ENCODE measurements around the gene CAMK4. TPM values are rescaled to one million over a fixed set of nuclear protein-coding genes. Genes with fewer than 3 reads are reported as not detected.

CAMK4 gene
- total and polyA plus RNA-seq, 8 donors, result 1.0 to 18.3 (median 14.8) TPM

DNA sequence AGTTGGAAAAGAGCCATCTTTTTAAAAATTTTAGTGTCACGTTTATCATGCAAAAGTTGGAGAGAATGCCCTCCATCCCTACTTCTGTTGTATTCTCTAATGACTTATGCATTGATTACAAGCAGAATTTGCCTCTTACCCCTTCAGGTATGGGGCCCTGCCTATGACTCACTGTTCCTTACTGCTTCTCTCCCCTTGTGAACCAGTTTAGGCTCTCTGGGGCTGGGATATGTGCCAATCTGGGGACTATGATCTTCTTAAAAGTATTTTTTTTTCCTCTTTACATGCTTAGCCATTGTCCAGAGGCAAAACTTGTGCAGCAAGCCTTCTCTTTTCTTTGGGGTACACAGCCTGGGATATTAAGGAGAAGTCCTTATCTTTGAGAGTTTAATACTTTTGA is 37.4 kb downstream of the CAMK4 start:
- Histone ChIP-seq H3K27me3 (no peaks in the 10 kb centered on the region), H3K9me3 (no peaks in the 10 kb centered on the region), H3K4me3 (no peak overlapping the region), H3K36me3 (no peaks in the 10 kb centered on the region), H3K4me1 (no peaks in the 10 kb centered on the region), H3K27ac (no peak overlapping the region)
- ATAC-seq (no peak), DNase-seq (no peak)
- intact Hi-C loops (cut with DNase I), result no loop called here
- TF ChIP-seq, protein P1, sequence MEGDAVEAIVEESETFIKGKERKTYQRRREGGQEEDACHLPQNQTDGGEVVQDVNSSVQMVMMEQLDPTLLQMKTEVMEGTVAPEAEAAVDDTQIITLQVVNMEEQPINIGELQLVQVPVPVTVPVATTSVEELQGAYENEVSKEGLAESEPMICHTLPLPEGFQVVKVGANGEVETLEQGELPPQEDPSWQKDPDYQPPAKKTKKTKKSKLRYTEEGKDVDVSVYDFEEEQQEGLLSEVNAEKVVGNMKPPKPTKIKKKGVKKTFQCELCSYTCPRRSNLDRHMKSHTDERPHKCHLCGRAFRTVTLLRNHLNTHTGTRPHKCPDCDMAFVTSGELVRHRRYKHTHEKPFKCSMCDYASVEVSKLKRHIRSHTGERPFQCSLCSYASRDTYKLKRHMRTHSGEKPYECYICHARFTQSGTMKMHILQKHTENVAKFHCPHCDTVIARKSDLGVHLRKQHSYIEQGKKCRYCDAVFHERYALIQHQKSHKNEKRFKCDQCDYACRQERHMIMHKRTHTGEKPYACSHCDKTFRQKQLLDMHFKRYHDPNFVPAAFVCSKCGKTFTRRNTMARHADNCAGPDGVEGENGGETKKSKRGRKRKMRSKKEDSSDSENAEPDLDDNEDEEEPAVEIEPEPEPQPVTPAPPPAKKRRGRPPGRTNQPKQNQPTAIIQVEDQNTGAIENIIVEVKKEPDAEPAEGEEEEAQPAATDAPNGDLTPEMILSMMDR (IDR thresholded peaks at IDR 0.05), result no peak

DNA sequence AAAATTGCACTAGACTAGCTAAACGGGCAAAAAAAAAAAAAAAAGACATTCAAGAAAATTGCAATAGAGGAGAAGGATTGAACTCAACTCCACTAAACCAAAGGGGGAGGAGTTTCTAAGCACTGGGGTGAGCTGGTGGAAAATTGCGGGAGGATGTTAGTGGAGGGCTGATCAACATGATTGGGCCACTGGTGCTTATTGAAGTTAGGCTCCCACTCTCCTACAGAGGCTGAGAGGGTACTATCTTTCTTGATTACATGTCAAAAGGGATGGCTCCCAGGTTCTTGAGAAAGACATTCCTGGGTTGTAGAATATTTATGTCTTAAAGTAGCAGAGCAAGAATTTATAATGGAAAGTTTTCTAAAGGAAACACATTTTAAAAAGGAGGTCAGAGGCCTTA is 38.0 kb downstream of the CAMK4 start:
- Histone ChIP-seq H3K4me3 (no peak overlapping the region), H3K4me1 (no peaks in the 10 kb centered on the region), H3K36me3 (no peaks in the 10 kb centered on the region), H3K27me3 (no peaks in the 10 kb centered on the region), H3K9me3 (no peaks in the 10 kb centered on the region), H3K27ac (no peak overlapping the region)
- DNase-seq (no peak), ATAC-seq (no peak)
- TF ChIP-seq, protein P1 (IDR thresholded peaks at IDR 0.05), result no peak
- intact Hi-C loops (cut with DNase I), result no loop called here

DNA sequence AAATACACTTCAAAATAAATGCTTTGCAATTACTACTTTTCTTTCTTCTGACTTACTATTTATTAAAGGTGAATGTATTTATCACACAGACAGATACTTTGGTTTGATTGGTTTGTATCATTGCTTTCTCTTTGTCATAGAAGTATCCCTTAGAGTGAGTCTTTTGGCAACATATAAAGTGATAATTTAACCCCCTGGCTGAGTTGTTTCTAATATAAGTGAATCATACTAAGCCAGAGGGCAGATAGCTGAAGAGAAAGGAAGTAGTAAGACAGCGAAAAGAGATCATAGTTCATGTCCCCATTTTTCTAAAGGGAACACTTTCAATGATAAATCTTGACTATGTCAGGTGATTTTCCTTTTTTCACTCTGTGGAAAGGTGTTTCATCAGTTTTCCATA is 38.6 kb downstream of the CAMK4 start:
- H3K27me3 ChIP-seq, result no peaks in the 10 kb centered on the region
- TF ChIP-seq, protein P1 (IDR thresholded peaks at IDR 0.05), result no peak
- DNase-seq (no peak), ATAC-seq (no peak)
- no peak overlapping the region for H3K4me3 ChIP-seq
- H3K4me1 ChIP-seq, result no peaks in the 10 kb centered on the region
- no peaks in the 10 kb centered on the region for H3K36me3 ChIP-seq
- intact Hi-C loops (cut with DNase I), result no loop called here
- H3K27ac ChIP-seq, result no peak overlapping the region
- no peaks in the 10 kb centered on the region for H3K9me3 ChIP-seq

DNA sequence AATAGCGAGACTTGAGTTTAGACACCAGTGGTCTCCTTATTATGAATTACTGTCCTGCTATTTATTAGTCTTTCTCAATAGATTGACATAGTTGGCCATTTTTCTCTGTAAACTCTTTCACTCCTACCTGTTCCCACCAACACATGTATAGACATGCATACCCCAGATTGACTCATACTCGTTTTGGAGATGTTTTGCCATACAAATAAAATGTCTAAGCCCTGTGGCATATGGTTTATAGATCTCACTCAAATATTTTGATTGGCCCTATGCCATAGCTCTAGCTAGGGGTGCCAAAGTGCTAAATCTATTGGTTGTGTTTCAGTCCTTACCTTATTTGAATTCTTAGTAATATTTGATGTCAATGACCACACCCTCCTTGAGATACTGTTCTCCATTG is 42.3 kb downstream of the CAMK4 start:
- TF ChIP-seq, protein P1 (IDR thresholded peaks at IDR 0.05), result no peak
- no peak for DNase-seq

DNA sequence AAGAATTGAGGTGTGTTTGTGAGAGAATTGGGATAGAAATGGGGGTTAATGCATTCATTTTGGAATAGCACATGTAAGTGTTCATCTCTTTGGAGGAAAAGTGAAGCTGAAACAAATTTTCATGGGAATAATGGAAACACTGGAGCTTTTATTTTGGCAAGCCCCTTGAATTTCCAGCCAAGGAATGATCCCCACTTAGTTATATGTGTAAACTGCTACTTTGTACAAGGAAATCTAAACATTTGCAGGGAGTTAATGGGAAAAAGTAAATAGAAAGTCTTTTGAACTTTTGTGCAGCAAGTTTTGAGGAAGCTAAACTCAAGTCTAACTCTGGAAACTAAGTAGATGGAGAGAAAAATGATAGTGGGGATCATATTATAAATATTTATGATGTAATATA is 44.1 kb downstream of the CAMK4 start:
- Histone ChIP-seq H3K9me3 (no peaks in the 10 kb centered on the region), H3K4me1 (no peaks in the 10 kb centered on the region), H3K36me3 (no peaks in the 10 kb centered on the region), H3K27ac (no peak overlapping the region), H3K27me3 (no peaks in the 10 kb centered on the region), H3K4me3 (no peak overlapping the region)
- intact Hi-C loops (cut with DNase I), result no loop called here
- DNase-seq (peak in 1 of 4 donors; percentile 21), ATAC-seq (no peak)
- TF ChIP-seq, protein P1 (IDR thresholded peaks at IDR 0.05), result no peak

More for the DNA sequence above, 42.3 kb downstream of the CAMK4 start:
- intact Hi-C loops (cut with DNase I), result no loop called here
- H3K27ac ChIP-seq, result no peak overlapping the region
- H3K9me3 ChIP-seq, result no peaks in the 10 kb centered on the region
- no peak for ATAC-seq
- H3K27me3 ChIP-seq, result no peaks in the 10 kb centered on the region
- no peak overlapping the region for H3K4me3 ChIP-seq
- H3K4me1 ChIP-seq, result no peaks in the 10 kb centered on the region
- H3K36me3 ChIP-seq, result no peaks in the 10 kb centered on the region
